HT1080 (cell line): ENCODE data around the gene STK32C. TPM values are rescaled to one million over a fixed set of nuclear protein-coding genes. Genes with fewer than 3 reads are reported as not detected.

Experiments used
- DNase-seq: peaks from one replicate; pipeline ENCODE4 v3.0.0-alpha.2; 2015; ENCODE audit warnings: low read depth
- total RNA-seq: library from RNA; depleted of rRNA; stranded (reverse); fragments of >200 nt; shearing (Covaris generic); gene quantifications from 2 replicates; pipeline ENCODE4 v1.2.3, GENCODE V29; 2014

STK32C gene
- total RNA-seq, 1 experiment from 2014 or later: 11.5 TPM

DNA sequence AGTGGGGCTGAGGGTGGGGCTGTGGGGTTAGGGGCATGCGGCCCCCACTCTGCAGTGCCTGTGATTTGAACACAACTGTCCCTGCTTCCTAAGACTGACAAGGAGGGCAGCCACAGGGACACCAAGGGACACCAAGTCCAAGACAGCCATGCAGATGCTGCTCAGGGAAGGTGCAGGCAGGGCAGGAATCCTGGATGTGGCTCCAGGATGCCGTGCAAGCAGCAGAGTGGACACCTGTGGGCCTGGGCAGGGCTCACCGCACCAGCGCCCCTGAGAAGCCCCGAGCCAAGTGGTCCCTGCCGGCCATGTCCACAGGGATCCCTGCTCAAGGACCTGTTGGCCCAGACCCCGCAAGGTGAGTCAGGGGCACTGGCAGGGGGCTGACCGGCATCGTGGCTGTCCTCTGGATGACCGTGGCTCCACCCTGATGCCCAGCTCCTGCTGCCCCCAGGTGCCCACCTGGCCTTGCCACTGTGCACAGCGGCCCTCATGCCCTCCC, 58.5 kb downstream of the STK32C start:
- DNase-seq: no peak

DNA sequence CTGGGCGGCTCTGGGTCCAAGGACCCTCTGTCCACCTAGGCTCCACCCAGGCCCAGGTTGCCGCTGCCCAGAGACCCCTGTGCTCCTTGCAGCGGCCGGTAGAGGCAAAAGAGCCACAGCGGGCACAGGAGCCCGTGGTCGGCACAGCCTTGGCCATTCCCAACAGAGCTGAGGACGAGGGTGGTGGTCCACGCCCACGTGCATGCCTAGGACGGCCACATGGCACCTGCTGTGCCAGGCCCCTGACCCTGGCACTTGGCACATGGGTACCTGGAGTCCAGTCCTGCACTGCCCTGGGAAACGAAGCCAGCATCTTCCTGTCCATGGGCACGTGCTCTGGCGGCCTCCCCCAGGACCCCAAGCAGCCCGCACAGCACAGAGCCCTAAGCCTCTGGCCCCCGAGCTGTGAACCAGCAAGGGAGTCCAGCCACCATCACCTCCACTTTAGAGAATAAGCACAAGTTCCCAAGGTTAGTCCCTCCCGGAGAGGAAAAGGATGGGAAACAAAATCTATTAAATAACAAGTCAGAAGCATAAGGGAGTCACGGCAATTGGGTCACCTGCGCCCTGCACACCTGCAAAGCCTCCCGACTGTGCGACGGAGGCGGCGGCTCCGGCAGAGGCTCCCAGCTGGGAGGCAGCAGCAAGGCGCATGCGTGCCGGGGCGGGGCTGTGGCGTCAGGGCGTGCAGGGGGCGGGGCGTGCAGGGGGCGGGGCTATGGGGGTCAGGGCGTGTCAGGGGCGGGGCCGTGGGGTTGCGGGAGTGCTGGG, 59.1 kb downstream of the STK32C start:
- DNase-seq: no peak

DNA sequence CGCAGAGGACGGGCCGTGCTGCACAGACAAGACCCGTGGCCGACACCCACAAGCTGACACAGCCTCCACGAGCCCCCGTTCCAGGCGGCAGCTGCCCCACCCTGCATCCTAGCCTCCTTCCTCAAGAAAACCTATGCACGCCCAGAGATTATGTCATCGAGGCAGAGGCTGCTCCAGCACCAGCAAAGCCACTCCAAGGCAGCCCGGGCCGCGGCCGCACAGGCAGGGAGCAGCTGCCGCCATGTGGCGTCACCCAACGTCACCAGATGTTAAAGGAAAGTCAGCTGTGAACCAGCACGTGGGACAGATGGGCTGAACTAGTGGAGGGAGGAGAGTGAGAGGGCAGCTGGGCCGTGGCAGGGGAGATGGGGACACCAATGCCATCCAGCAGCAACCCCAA, 59.8 kb downstream of the STK32C start:
- DNase-seq: no peak

DNA sequence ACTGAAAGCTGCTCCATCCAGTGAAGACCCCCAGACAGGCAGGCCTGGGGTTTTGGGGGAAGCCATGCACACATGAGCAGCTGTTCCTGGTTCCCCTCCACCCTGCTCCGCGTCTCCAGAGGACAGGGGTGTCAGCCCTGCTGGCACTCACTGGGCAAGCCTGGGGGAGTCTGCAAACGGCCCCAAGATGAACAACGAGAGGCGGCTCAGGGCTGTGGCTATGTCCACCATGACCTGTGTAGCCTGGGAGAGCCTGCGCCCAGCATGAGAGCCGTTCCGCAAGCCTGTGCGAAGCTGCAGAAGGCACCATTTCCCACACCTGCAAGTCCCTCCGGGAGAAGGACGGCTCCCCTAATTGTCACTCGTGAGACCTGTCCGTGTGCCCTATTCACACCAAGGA, 61.5 kb downstream of the STK32C start:
- no peak for DNase-seq

DNA sequence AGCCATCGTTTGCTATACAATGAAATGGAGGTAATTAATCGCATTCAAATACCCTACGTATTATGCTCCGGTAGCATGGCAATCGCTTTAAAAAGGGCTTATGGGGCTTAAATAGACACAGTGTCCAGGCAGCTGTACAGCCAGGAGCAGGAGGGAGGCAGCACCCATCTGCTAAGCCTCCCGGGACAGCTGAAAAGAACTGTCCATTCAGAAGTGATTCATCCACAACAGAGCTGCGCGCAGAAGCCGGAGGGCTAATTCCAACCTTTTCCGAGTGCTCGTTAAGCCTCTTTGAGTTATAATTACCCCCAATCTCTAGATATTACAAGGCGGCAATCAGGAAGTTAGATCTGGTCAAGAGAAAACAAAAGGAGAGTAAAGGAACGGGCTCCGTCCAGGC, 62.7 kb downstream of the STK32C start:
- no peak for DNase-seq

DNA sequence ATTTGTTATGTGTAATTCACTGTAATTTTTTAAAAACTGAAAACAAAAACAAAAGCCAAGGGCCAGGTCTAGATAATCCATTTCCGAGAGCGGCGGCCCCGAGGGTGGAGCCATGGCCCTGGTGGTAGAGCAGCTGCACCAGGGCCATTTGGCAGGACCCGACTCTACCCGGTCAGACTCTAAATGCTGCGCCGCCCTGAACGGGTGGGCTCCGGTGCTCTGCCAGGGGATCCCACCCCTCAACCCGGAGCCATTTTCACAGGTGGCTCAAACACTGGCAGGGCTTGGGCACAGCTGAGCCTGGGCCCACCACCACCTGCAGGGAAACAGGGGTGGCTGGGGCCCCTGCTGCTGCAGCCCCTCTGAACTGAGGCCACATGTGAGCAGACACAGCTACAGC, 64.1 kb downstream of the STK32C start:
- DNase-seq: no peak

DNA sequence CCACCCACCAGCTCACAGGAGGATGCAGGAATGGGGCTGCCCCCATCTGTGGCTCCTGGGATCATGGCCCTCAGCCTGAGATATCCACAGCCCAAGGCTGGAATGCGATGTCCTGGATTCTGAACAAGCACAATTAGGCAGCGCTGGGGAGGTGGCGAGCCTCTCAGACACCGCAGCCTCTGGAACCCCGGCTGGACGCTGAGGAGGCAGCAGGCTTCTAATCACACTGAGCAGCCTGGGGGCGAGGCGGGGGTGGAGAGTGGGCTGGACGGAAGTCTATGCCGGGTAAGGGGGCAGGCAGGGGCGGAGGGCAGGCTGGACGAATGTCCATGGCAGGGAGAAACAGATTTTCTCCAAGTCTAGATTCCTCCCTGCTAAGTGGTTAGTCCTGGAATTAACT, 64.6 kb downstream of the STK32C start:
- DNase-seq: no peak

DNA sequence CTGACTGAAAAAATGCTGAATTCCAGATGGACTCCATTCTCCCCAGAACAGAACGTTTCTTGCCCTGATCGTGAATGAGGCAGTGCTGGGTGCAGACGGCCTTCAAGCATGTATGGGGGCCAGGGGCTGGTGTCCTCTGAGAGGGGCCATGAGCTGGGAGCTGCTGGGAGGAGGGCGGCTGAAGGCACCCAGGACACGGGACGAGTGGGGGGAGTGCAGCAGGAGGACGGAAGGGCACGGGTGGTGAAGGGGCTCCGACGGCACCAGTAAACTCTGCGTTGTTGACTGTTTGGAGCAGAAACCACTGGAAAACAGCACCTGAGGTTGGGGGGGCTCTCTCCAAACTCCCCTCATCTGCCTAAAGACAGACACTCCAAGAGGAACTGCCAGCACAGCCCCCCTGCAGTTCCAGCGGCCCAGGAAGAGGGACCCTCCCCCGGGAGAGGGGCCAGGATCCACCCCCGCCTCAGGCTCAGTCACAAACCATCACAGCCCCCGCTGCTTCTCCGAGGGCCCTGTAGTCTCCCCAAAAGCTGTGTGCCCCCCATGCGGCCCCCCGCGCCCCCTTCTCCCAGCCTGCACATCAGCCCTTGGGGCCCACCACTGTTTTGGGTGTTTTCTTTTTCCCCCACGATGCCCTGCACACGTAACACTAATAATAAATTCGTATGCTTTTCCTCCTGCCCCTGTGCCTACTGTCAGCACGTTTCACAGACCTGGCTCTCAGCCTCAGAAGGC, 65.5 kb downstream of the STK32C start:
- DNase-seq: no peak

DNA sequence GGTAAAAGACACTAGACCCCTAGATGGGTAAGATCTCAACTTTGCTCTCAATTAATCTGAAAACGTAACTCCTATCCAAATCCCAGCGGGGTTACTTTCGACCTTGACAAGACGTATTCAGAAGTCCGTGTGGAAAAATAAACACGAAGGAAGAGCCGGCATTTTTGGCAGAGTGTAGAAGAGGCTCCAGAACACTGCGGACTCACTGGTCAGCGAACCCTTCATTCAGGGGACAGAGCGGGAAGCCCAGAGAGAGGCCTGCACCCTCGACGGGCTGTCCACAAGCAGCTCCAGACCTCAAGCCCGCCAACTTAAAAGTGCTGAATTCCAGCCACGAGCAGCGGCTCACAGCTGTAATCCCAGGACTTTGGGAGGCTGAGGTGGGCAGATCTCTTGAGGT, 66.3 kb downstream of the STK32C start:
- no peak for DNase-seq

DNA sequence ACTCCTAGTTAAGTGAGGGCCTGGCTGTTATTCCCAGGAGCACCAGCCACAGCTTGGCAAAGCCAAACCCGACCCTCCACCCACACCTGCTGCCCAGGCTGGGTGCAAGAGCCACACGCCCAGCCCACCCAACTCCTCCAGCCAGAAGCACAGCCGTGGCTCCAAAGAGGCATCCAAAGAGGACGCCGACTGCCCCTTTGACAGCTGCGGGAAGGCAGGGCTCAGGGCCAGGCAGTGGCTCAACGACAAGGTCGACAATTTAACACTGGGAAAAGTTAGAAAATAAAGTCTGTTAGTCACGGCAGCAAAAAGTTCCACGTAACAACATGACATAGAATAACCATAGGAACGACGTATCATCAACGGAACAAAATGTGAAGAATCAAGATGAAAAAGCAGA, 66.7 kb downstream of the STK32C start:
- DNase-seq: no peak

DNA sequence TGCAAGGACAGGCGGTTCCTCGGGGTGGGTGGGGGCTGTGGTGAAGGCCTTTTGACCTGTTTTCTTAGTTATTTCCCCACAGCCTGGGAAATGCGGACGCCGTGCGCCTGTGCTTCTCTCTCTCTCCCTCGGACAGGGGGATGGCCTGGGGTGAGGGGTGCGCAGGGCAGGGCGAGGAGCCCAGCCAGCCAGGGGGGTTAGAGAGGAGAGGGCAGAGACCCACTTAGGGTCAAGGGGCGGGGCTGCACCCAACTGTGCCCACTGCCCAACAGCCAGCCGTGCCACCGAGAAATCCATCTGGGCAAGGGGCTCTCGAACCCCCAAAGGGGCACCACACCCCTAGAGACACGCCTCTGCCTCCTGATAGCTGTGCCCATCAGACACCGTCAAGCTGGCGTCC, 67.2 kb downstream of the STK32C start:
- DNase-seq: no peak

DNA sequence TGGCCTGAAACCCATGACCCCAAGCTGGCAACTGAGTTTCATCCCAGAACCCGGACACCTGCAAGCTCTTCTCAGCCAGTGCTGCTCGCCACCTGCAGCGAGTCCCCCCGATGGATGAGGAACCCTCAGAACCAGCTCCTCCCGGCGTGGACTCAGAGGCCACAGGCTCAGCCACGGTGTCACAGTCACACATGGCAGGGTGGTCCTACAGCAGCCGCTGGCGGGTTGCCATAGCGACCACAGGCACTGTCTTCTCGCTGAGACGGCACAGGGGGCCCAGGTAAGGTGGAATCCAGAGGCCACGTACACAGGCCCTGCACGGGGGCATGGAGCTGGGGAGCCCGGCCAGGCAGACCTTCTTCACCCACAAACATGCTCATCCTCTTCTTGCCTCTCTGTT, 67.6 kb downstream of the STK32C start:
- DNase-seq: no peak

DNA sequence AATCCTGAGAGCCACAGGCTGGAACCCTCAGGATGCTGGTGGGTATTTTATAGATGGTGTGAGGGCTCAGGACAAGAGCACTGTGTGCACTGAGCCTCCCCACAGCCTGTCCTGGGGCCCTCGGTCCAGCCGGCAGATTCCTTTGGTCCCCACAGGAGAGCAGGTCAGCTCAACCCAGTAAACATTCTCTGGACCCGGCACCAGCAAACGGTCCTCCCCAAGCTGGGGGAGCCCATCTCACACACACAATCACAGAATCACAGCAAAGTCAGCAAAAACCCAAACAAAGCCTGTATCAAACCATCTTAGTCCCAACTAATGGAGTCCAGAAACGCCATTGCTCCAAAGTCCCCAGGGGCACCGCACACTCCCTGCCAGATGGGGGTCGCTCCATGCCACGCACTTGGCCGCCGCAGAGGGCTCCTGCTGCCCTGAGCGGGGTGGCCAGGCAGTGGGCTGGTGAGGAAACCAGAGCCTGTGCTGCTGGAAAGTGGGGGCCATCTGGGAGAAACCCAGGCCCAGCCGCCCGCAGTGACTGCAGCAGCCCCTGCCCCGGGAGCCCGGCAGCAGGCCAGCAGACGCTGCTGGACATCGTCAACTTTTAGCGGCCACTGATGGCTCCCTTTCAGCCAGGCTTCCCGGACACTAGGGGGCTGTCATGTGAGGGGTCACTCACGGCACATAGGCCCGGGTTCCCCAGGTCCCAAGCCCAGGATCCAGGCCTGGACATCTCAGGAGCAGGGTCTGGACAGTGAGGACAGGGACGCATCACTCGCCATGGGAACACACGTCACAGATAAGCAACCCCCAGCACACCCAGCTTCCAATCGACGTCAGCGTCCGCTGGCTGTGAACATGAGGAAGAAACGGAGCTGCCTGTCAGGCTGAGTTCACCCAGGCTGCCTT, 68.4 kb downstream of the STK32C start:
- DNase-seq: no peak

DNA sequence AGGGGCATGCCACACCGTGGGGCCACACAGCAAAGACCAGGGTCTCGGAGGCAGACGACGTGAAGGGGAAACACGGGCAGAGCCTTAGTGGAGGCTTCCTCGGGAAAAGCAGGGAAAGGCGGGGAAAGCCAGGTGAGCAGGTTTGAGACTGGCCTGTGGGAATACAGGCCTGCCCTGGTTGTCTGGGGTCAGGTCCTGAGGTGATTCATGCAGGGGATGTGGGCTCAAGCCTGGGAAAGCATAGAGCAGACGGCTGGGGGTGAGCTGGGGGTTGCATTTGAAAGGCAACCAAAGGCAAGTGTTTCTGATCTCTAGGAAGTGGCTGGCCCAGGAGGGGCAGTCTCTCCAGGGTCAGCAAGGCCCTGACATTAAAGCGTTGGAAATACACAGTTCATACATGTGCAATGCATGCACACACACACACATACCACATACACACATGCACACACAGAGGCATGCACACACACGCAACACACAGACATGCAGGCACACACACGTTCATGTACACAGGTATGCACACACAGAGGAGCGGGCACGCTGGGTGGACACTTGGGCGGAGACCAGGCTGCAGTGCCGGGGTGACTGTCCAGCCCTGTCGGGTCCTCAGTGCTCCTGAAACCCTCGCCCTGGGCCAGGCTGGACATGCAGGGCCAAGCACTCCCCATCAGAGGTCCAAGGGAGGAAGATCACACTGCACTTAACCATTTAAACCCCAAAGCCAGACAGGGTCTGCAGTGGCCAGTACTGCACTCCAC, 69.2 kb downstream of the STK32C start:
- DNase-seq: no peak

DNA sequence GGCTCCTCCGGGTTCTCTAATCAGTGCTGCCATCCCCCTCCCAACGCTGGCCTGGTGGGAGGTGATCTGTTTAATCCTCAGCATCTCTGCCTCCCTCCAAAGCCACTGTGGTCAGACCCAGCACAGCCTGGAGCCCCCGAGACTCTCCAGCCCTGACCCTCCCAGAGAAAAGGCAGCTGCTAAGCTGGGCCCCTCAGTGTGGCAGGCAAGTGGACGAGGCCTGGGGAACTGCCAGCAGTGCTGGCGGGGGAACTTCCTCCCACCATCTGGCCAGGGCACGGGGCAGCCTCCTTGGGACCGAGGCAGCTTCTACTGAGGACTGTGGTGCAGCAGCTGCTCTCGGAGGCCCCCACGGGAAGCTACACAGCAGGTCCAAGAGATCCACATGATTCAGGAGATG, 69.9 kb downstream of the STK32C start:
- DNase-seq: no peak

DNA sequence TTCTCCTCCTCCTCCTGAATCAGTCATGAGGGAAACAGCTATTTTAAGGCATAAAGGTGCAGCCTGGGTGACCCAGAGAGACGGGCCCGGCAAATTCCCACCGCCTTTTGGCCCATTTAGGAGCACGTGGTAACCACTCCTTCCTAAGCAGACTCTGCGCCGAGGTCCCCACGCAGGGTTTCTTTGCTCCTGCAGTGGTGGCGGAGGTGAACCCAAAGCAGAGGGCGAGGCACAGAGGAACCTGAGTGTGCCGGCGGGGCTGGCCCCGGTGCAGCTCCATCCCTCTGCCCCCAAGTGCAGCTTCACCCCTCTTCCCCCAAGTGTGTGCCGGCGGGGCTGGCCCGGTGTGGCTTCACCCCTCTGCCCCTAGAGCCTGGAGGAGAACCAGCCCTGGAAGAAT, 70.4 kb downstream of the STK32C start:
- no peak for DNase-seq

DNA sequence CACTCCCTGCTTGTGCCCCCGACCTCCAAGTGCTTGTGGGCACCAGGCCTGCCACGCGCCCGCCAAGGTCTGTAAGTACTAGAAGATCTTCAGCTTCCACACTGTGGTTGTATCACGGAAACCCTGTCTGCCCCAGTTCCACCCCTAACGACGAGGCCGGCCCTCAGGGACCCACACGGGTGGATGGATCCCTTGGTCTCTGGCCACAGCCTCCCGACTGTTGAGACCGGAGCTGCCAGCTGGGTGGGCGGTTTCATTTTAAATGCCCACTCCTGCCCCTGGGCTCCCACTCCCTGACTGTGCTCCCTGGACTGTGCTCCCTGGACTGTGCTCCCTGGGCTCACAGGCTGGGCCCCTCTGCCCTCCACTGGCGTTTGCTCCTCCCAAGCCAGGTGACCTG, 70.9 kb downstream of the STK32C start:
- DNase-seq: no peak

DNA sequence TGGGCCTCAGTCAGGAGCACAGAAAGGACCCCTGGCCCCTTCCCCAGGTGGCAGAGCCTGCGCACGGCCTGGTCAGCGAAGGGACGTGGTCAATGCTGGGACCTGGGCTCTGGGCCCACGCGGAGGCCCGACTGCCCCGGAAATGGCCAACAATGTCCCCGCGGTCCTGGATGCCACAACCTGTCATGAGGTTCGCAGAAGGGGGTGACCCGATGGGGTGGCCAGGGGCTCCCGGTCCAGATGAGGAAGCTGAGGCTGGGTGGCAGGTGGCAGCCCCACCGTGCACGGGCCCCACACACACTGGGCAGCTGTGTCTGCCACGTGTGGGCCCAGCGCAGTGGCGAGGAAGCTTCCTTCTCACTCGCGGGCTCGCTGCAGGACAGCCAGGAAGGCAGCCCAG, 71.6 kb downstream of the STK32C start:
- DNase-seq: no peak

DNA sequence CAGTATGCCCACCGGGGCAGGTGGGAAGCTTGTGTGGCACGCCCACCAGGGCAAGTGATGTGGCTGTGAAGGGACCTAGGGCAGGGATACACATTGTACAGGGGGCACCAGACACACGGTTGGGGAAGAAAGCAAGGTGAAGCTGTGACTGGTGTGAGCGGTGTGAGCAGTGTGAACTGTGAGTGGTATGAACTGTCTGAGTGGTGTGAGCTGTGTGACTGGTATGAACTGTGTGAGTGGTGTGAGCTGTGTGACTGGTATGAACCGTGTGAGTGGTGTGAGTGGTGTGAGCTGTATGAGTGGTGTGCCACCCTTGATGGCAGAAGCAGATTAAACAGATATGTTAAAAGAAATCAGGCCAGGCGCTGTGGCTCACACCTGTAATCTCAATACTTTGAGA, 72.9 kb downstream of the STK32C start:
- DNase-seq: no peak

DNA sequence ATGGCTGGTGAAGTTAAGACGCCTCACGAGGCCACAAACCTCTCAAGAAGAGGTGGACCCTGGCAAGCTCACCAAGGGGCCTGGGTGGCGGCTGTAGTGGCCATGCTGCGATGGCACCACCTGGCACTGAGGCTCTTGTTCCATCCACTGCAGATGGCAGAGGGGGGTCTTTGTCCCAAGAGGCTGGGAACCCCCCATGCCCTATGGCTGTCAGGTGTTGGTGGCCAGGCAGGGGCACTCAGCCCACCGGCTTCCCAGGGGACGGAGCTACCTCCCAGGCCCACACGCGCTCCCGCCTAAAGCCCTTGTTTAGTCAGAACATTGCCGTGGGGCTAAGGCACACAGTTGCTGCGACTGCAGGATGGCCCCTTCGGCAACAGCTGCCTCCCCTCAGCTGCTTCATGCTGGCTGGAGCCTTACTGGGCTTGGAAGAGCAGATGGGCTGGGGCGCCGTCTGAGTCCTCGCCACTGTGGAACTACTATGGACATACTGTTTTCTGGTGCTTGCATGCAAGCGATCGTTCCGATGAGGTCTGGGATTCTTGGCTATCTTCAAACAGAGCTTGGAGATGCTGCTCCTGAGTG, 74.2 kb downstream of the STK32C start:
- no peak for DNase-seq

DNA sequence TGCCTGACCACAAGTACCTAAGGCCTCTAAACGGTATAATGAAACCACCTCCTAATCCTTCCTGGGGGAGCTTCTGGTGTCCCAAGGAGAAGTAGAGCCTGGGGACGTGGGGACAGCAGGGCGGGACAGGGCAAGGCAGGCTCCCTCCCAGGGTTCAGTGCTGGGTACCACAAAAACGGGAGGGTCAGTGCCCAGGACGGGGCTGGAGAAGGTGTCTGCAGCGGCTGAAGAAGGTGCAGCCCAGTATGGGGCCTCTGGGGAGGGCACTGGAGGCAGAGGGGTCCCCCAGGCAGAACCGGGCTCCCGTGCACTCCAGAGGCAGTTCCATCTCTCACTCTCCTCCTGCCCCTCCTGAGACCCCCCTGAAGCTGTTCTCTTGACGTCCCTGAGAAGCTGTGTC, 74.8 kb downstream of the STK32C start:
- no peak for DNase-seq
